Mononuclear cell (primary cell): ENCODE data around the gene KLHL1. TPM values are rescaled to one million over a fixed set of nuclear protein-coding genes. Genes with fewer than 3 reads are reported as not detected.

ENCODE experiments used
- H3K27me3 ChIP-seq: 2 replicates; pipeline ENCODE4 v1.6.0; 2011; ENCODE audit warnings: low read length, control low read depth; ENCODE audit not compliant: insufficient read depth
- H3K4me1 ChIP-seq: 2 replicates; pipeline ENCODE4 v1.5.1; 2011; ENCODE audit warnings: mild to moderate bottlenecking, low read length, control low read depth; ENCODE audit not compliant: insufficient read depth
- H3K4me3 ChIP-seq: 2 replicates; pipeline ENCODE4 v1.5.1; 2011; ENCODE audit warnings: mild to moderate bottlenecking, low read length, moderate library complexity
- H3K9me3 ChIP-seq: 2 replicates; pipeline ENCODE4 v1.5.1; 2011; ENCODE audit warnings: low read depth, mild to moderate bottlenecking, control low read depth, low read length
- total RNA-seq: library from RNA; depleted of rRNA; stranded (reverse); fragments of >200 nt; gene quantifications from one replicate; pipeline ENCODE4 v1.2.3, GENCODE V29; 2012

KLHL1 gene
- total RNA-seq, 1 donor = not detected

DNA sequence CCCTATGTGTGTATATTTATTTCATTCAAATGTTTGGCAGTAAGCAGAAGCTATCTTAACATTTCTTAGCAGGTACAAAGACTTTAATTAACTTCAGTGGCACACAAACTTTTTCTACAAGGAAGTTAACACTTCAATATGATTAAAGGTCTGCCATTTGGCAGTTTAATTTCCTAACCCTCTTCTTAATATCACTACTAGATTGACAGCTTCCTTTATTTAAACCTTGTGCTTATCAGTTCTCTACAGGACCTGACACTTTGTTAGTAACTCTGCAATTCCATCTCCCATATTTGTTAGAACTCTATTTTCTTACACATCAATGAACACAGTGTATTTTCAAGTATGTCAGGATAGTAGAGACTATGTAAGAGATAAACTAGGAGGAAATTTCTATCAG is 153.0 kb downstream of the KLHL1 start:
- Histone ChIP-seq H3K4me1 (no peaks in the 10 kb centered on the region), H3K27me3 (no peaks in the 10 kb centered on the region), H3K9me3 (no peaks in the 10 kb centered on the region), H3K4me3 (no peak overlapping the region)

DNA sequence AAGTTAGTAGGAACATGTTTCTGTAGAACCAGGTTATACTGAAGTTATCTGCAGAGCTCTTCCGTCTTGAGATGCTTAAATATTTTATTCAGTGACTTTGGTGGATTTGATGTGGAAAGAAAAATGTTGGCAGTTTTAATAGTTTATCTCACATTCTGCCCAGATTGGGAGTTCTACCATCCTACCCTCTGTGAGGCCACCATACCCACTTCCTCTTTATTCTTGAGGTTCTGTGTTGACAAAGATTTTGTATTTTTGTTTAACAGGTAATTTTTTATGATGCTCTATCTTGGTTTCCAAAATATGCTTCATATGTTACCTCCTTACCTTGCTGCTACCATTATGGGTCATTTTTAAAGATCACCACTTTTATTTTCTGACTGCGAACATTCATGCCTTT is 156.8 kb downstream of the KLHL1 start:
- Histone ChIP-seq H3K27me3 (no peaks in the 10 kb centered on the region), H3K4me1 (no peaks in the 10 kb centered on the region), H3K4me3 (no peak overlapping the region), H3K9me3 (no peaks in the 10 kb centered on the region)

DNA sequence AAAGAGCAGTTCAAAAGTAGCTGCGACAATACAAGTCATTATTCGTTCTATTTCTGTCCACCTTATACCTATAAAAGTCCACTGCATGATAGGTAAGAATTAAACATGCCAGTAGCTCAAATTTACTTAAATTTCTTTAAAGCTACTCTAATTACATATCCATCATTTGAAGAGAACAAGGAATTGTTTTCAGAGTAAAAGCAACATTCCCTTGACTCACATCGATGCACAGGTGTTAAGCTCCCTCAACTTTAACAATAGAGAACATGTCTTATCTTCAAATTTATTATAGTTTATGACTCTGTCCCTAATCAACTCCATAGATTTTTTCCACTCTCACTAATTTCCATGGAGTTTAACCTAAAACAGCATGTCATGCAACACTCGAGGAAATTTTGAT is 158.1 kb downstream of the KLHL1 start:
- Histone ChIP-seq H3K9me3 (no peaks in the 10 kb centered on the region), H3K27me3 (no peaks in the 10 kb centered on the region), H3K4me1 (no peaks in the 10 kb centered on the region), H3K4me3 (no peak overlapping the region)

DNA sequence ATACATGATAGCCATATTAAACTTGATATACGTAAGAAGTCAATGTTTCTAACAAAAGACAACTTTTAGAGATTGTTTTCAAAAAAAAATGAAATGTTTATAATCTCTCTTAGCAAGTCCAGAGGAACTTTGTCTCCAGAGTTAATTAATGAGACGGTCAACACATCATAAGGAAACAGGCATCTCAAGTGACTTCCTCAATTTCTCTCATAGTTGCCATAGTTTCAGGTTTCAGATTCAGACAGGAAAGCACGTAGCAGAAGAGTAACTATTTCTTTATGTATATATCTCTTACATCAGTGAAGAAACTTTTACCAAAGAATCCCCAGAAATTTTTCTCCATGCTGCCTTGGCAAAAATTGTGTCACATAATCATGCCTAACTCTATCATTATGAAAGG is 160.2 kb downstream of the KLHL1 start:
- no peaks in the 10 kb centered on the region for H3K4me1 ChIP-seq
- H3K9me3 ChIP-seq = no peaks in the 10 kb centered on the region
- H3K4me3 ChIP-seq = no peak overlapping the region
- no peaks in the 10 kb centered on the region for H3K27me3 ChIP-seq

DNA sequence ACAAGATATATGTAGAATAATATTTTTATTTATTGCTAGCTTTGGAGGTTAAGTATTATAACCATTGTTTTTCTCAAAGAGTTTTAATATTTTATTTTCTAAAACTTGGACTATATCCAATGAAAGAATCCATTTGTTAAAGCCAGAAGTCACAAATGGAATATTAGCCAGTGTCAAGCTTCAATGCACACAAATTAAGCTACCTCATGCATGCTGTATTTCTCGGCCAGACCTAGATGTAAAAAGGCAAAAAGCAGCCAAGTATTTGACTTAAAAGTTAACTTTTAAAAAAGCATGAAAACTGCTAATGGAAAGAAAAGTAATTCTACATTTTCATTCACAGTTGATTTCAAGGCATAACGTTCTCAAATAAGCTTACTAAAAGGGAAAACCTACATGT is 160.7 kb downstream of the KLHL1 start:
- Histone ChIP-seq H3K27me3 (no peaks in the 10 kb centered on the region), H3K9me3 (no peaks in the 10 kb centered on the region), H3K4me3 (no peak overlapping the region)

DNA sequence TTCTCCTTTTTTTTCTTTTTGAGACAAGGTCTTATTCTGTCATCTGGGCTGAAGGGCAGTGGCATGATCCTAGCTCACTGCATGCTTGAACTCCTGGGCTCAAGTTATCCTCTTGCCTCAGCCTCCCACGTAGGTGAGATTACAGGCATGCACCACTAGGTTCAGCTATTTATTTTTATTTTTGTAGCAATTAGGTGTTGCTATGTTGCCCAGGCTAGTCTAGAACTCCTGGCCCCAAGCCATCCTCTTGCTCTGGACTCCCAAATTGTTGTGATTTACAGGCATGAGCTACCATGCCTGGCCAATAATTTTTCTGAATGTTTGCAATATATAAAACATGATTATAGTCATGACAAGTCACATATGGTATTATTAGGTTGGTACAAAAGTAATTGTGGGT is 161.7 kb downstream of the KLHL1 start:
- H3K9me3 ChIP-seq = peaks cover 2% of the 10 kb centered on the region
- no peaks in the 10 kb centered on the region for H3K4me1 ChIP-seq
- no peaks in the 10 kb centered on the region for H3K27me3 ChIP-seq
- no peak overlapping the region for H3K4me3 ChIP-seq

More for the DNA sequence above, 160.7 kb downstream of the KLHL1 start:
- H3K4me1 ChIP-seq = no peaks in the 10 kb centered on the region

DNA sequence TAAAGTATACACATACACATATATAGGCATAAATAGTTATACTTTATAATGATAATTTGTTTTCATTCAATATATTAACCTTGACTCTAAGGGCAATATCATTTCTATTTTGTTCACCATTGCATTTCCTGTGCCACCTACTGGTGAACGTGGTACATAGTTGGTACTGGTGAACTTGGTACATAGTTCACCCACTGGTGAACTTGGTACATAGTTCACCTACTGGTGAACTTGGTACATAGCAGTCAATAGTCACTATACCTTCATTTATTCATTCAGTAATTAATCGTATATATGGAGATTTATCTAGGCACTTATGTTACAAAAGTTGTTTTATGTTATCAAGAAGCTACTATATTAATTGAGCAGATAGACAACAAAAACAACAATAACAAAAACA is 173.2 kb downstream of the KLHL1 start:
- no peaks in the 10 kb centered on the region for H3K27me3 ChIP-seq

DNA sequence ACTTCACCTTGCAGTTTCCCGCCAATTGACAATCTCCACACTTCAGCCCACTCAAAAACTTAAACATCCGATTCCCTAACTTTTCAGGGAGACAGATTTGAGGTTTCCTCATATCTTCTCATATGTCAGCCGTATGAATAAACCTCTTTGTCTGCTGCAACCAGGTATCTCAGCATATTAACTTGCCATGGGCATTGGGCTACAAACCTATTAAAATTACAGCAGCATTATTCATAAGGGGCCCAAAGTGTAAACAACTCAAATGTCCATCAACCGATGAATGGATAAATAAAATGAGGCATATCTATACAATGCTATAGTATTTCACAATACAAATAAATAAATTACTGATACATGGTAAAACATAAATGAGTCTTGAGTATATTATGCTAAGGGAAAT is 180.0 kb downstream of the KLHL1 start:
- Histone ChIP-seq H3K27me3 (no peaks in the 10 kb centered on the region), H3K9me3 (no peaks in the 10 kb centered on the region), H3K4me3 (no peak overlapping the region), H3K4me1 (no peaks in the 10 kb centered on the region)

More for the DNA sequence above, 173.2 kb downstream of the KLHL1 start:
- Histone ChIP-seq H3K9me3 (no peaks in the 10 kb centered on the region), H3K4me1 (no peaks in the 10 kb centered on the region), H3K4me3 (no peak overlapping the region)

DNA sequence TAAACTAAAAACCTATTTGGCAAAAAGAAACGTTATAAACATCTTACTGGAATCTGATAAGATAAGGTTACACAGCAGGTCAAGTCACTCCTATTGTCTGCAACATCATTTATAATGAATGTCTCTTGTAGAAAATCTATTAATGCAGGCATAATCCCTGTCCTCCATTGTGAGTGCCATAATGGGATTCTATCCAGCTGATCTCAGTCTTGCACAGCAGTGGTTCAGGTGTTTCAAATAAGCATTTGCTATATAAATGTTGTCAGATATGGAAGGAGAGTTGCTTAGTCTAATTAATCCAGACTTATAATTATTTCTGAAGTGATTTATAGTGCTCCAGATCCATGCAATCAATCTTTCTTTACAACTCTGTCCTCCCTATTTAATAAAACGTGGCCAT is 187.1 kb downstream of the KLHL1 start:
- Histone ChIP-seq H3K4me1 (no peaks in the 10 kb centered on the region), H3K4me3 (no peak overlapping the region), H3K9me3 (no peaks in the 10 kb centered on the region), H3K27me3 (no peaks in the 10 kb centered on the region)

DNA sequence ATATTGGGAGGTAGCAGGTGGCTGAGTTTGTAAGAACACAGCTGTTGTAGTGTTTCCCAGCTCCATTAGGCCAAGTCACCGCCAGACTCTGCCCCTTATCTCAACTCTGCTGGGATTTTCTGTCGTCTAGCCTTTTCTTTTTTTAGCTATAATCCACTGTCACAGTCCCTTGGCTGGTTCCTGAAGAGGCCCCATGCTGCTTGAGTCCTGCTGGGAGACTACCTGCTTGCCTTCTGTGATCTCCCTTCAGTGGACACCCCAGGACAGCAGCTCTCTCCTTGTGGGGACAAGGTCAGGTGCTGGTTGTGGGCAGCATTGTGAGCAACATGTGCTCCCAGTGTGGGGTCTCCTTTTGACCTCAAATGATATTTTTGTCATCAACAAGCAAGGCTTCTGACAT is 195.6 kb downstream of the KLHL1 start:
- no peaks in the 10 kb centered on the region for H3K4me1 ChIP-seq
- H3K27me3 ChIP-seq = no peaks in the 10 kb centered on the region
- no peak overlapping the region for H3K4me3 ChIP-seq
- H3K9me3 ChIP-seq = no peaks in the 10 kb centered on the region

DNA sequence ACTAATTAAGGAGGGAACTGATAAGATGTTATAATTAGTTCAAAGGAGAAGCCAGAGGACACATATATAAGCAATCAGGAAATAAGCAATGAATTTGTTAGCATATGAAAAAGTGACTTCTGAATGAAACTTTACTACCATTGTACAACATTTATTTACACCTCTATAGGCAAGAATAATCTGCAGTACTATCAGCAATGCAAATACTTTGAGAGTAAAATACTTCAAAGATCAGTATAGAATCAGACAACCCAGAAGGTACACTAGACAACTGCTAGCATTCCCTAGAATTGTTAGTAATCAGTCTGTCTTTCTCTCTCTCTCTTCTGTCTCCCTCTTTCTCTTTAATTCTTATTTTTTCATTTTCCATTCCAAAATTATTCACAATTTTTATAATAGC is 197.5 kb downstream of the KLHL1 start:
- no peaks in the 10 kb centered on the region for H3K4me1 ChIP-seq
- no peak overlapping the region for H3K4me3 ChIP-seq
- no peaks in the 10 kb centered on the region for H3K27me3 ChIP-seq
- H3K9me3 ChIP-seq = no peaks in the 10 kb centered on the region

DNA sequence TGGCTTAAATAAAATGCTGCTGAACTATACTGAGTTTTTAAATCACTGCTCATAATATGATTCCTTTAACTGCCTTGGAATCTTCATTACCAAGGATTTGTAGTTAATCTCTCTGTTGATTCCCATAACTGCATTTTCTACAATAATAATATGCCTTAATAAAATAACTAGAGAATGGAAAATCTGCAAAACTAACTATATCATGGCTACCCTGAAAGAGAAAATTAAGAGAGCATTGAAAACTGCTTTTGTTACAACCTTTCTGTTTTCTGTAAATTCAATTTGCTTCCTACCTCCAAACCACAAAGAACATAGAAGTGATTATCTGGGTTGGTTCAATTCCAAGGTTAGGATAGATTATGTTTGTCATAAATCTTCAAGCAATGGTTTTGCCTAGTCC is 203.5 kb downstream of the KLHL1 start:
- Histone ChIP-seq H3K4me3 (no peak overlapping the region), H3K4me1 (no peaks in the 10 kb centered on the region), H3K9me3 (peaks cover 5% of the 10 kb centered on the region), H3K27me3 (no peaks in the 10 kb centered on the region)

DNA sequence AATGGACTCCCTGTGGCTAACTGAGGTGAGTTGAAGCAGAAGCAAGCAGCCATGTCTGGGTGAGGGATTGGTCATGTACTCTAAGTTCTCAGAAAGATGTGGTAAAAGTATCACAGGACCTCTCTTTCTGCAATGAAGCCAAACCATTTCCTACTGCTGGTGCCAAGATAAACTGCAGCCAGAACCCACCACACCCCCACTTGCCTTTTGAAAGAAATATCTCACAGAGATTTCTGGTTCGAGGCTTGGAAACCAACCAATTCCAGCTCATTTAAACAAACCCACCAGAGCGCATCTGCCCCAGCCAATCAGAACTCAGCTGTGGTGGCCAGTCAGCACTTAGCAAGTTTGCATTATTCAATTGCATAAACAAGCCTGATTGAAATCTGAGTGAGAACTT is 205.2 kb downstream of the KLHL1 start:
- Histone ChIP-seq H3K4me3 (no peak overlapping the region), H3K9me3 (peaks cover 5% of the 10 kb centered on the region), H3K4me1 (no peaks in the 10 kb centered on the region), H3K27me3 (no peaks in the 10 kb centered on the region)

DNA sequence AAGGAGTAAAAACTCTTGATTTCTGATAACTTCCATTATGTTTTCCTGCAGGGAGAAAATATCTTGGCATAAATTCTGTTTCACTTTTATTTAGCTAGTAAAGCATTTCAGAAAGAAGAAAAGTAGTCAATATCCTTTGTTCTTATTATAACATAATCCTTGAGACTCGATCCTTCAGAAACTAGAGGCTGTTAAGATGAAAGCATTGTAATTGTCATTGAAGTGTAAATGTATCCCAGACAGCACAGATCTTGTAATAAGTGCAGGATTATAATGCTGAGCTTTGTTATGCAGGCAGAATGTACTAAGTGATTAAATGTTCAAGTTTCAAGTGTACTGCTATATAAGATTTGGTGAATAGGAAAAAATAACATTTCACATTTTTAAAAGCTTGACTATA is 225.8 kb downstream of the KLHL1 start:
- Histone ChIP-seq H3K9me3 (peaks cover 4% of the 10 kb centered on the region), H3K4me1 (no peaks in the 10 kb centered on the region), H3K27me3 (no peaks in the 10 kb centered on the region), H3K4me3 (no peak overlapping the region)

DNA sequence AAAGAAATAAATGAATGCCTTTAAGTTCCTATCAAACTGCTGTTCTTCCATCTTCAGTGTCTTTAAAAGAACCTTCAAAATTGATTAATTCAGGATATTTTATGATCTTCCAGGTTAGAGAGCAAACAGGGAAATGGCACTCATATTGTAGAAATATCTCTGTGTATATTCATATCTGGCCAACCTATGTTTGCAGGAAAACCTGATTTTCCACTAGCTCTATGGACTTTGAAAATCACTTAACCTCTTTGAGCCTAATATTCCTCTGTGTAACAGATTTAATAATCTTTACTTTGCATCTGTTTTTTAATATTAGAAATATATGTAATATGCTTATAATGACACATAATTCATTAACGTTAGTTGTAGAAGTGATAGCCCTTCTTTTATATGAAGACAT is 228.3 kb downstream of the KLHL1 start:
- Histone ChIP-seq H3K9me3 (no peaks in the 10 kb centered on the region), H3K27me3 (no peaks in the 10 kb centered on the region), H3K4me1 (no peaks in the 10 kb centered on the region), H3K4me3 (no peak overlapping the region)

DNA sequence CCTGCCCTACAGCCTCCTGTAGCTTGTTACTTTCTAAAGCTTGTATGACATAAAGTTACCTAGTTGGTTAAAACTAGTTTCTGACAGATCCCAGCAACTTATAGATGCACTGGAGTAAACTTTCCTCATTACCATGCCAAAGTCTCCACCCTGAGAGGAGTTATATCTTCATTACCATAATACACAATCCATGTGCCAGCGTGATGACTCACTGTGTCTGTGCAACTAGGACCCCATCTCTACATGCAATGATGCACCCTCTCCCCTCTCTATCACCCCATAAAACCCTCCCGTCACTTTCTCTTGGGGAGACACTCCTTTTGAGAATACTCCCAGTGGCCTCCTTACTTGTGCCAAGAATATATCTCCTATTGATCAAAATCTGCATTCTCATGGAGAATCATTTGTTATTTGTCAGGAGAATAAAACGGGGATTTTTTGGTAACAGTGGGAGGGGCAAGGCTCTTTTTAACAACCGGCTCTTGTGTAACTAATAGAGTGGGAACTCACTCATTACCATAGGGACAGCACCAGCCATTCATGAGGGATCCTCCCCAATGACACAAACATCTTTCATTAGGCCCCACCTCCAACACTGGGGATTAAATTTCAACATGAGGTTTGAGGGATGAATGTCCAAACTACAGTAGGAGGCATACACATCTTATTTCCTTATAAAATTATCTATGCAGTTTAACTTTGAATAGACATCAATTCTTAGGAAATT is 235.8 kb downstream of the KLHL1 start:
- Histone ChIP-seq H3K4me1 (no peaks in the 10 kb centered on the region), H3K9me3 (no peaks in the 10 kb centered on the region), H3K27me3 (no peaks in the 10 kb centered on the region), H3K4me3 (no peak overlapping the region)
